DND-41 (cell line): ENCODE results near the gene ZCWPW1.

Experiments used
- CTCF ChIP-seq: IDR thresholded peaks from 2 replicates; pipeline ENCODE4 v1.5.1; 2012; ENCODE audit warnings: borderline replicate concordance, low read length, moderate library complexity, mild to moderate bottlenecking; ENCODE audit not compliant: poor library complexity, severe bottlenecking; ENCODE audit errors: extremely low read depth
- EZH2 ChIP-seq: IDR thresholded peaks from 3 replicates; pipeline ENCODE4 v1.6.1; 2012; ENCODE audit warnings: borderline replicate concordance, low read depth, mild to moderate bottlenecking, moderate library complexity, low read length, inconsistent platforms; ENCODE audit not compliant: severe bottlenecking

- TF ChIP-seq CTCF (no peak), EZH2 (no peak)
Observed at GRCh38 chr7:100465299-100465698, 36.8 kb upstream of the ZCWPW1 start.
